GM18519 (cell line): Measurements from ENCODE around the gene YOD1.
"Not testable (repeated sequence)": the region's sequence is repeated elsewhere in the genome, so short reads cannot be mapped to it uniquely, and the experiment has no call there.

Experiments
- ATAC-seq: cut with Tn5 transposase; IDR thresholded peaks from one replicate; pipeline ENCODE4 v1.9.1; 2021; ENCODE audit warnings: mild to moderate bottlenecking, moderate library complexity; ENCODE audit not compliant: unreplicated experiment, low FRiP score

Gene YOD1

DNA sequence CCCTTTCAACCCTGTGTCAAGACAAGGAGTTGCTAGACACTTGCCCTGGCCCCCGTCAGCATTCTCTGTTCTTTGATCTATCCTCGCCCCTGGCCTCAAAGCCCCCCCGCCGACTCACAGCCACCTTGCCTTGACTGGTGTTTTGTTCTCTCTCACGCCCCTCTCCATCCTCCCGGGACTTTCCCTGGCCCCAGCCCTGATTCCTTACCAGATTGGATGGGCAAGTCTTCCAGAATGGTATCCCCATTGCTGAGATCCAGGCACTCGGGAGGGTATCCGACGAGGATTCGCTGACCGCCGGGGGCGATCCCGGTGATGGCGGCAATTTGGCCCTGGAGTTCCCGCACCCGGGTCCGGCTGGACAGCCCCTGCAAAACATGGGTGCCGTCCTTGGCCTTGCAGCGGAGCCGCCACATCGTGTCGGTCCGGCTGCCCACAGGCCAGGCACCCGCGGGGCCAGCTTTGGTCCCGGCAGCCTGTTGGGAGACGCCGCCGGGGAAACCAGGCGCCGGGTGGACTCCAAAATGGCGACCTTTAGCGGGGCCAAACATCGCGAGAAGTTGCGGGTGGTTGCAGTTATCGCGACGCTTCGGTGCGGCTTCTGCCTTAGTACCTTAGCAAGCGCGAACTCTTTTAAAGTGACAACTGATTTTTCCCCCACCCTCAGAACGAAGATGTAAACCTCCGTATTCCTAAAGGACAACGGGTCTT lies 373 bp downstream of the YOD1 start:
- ATAC-seq, result no peak

DNA sequence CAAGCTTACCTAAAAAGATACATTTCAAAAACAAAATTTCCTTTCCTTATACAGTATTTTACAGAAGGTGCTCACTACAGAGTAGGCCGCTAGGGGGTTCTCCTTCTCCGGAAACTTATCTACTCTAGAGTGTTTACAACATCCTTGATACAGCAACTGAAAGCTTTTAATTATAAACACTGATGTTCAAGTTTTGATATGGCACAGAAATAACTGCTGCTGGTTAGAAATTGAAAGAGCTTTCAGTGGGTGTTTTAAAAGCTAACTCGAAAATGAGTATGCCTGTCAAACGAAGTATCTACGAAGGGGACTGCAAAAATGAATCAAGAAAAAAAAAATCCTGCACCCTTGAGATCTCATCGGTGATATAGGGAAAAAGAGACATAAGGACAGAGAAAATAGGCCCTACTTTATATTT lies 1.0 kb downstream of the YOD1 start:
- no peak for ATAC-seq

DNA sequence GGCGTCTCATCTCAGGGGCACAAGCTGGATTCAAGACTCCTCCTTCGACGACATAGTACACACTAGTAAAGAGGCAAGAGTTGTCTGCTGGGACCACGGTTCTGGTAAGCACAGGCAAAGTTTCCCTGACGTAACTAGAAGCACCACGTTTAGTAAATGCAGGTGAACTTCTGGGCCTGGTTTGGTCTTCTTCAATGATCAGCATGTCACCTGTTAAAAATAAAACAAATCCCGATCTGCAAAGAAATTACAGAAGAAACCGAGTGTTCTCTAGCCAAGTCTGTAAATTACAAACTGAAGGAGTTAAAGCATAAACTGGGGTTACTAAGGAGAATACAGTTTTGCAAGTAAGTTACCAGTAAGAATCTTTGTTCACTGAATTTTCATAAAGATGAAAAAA lies 1.5 kb downstream of the YOD1 start:
- no peak for ATAC-seq

- no peak for ATAC-seq
Measured at GRCh38 chr1:207049054-207049453, 2.0 kb downstream of the YOD1 start.

- ATAC-seq, result no peak
Measured at GRCh38 chr1:207048041-207048440, 3.0 kb downstream of the YOD1 start.

GRCh38 chr1:207047505-207047904 lies 3.5 kb downstream of the YOD1 start:
- no peak for ATAC-seq

- ATAC-seq, result no peak
Measured at GRCh38 chr1:207045453-207045852, 5.6 kb downstream of the YOD1 start.

GRCh38 chr1:207041397-207041796 lies 9.6 kb downstream of the YOD1 start:
- ATAC-seq, result not testable (repeated sequence)

DNA sequence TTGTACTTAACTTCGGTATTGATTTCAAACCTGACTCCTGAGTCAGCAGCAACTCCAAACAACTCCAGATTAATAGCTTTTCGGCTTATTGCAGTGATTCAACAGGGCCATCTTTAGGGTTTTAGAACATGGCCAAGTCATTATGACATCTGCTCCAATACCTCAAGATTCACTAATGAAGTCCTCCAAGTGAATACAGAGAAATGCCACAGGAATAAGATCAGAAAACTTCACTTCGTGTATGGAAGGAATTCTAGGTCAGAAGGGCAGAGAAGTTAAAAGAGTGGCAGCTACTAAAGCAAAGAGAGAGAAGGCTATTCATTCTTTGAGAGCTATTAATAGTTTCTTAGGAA lies 10.9 kb downstream of the YOD1 start:
- ATAC-seq, result no peak

DNA sequence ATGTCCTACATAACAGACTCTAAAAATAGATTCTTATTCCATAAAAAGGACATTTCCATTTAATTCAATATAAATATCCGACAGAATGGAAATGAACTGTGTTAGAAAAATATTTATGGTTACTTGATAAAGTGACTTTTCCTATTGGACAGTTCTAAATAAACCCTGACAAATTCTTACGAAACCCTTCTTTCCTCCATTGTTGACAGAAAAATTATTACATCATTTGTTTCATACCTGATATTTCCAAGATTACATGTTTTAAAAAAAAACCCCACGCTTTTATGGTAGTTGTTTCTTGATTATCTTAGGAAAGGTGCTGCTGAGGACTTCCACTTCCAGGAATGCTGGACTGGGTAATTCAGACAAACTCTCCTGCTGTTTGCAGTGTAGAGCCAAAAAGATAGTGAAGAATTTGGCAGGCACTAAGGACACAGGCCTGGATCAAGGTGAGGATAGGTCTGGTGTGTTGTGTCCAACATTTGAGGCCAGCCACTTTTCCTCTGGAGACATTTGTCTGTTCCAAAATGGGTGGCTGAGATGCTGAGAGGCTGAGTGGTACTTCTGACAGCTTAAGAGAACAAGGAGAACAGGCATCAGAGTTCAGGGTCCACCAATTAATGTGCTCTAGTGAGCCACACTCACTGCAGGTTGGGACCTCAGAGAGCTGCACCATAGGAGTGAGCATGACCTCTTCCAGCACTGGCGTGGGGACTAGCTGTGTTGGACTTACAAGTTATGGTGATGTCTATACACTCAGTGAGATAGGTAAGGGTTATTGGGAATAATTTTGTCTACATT lies 11.4 kb downstream of the YOD1 start:
- no peak for ATAC-seq

- no peak for ATAC-seq
Measured at GRCh38 chr1:207036865-207037264, 14.1 kb downstream of the YOD1 start.

DNA sequence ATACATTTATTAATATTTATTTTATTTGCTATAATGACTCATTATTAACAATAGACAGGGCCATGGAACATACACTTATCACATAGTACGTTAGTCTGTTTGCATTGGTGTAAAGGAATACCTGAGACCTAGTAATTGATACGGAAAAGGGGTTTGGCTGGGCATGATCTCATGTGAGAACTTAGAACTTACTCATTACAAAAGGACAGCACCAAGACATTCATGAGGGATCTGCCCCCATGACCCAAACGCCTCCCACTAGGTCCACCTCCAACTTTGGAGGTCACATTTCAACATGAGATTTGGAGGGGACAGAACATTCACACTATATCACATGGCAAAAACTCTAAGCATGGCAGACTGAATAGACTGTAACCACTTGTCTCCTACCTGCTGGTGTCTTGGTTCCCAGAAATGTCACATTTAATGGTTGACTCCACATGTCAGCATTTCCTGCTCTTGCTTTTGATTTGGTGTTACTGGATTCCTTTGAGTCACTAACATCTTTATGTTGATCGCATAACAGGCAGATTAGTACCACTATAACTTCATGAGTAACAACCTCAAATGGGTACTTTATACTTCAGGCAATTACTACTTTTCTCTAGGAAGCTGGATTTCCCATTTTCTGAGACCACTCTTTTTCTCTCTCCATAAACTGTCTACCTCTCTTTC lies 15.0 kb downstream of the YOD1 start:
- no peak for ATAC-seq

DNA sequence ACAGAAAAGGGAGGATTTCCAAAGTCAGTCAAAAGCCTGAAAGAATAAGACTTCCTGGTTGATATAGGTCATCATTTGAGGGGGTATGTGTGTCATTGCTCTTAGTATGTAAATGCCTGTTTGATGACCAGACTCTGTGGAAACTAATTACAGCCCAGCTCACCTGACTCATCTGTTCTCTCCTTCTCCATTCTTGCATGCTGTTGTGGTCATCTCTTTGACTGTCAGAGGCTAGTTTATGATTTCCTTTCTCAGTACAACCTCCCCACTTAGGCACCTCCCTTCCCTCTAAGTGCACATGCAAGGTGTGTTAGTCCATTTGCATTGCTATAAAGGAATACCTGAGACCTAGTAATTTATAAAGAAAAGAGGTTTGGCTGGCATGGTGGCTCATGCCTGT lies 16.0 kb downstream of the YOD1 start:
- no peak for ATAC-seq

DNA sequence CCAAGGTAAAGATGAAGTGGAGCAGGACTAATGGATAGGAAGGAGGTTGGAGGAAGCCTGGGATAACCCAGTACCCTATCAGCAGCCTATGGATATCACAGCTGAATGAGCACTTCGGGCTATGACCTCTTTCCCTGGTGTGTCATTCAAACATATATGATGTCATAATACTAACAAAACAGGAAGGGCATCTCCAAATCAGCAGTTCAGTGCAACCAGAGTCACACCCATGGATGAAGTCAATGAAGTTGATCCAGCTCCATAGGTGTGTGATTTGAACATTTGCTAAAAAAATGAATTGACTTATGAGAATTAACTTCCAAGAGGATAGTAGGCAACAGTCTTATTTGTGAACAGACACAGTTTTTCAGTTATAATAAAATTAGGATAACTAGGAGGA lies 16.8 kb downstream of the YOD1 start:
- no peak for ATAC-seq

GRCh38 chr1:207033302-207033701 lies 17.7 kb downstream of the YOD1 start:
- no peak for ATAC-seq

DNA sequence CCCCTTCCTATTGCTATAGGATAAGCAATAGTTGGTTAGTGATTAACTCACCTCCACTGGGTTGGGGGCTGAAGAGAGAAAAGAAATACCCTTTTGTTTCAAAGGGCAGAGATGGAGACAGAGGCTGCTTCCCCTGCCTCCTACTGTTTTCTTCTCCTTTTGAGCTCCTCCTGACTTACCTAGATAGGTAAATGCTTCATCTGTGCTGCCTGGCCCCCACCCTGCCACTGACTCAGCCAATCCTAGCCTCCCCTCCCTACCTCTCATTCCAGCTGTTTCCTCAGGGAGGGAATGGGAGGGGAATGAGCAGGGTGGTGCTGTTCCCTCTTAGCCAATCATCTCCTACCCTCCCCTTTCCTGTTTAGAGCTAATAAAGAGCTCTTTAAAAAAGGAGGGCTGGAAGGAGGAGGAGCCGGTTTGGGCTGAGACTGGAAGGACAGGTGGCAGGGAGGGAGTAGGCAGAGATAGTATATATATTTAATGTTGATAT lies 18.4 kb downstream of the YOD1 start, which contains the start of gene C1orf116:
TSS of gene C1orf116 (minus strand) at position 229 of the 490 bp plus-strand sequence. CDS start 5,158 bp downstream, outside the sequence.
- ATAC-seq, result no peak

GRCh38 chr1:207031632-207032264 lies 19.3 kb downstream of the YOD1 start:
- no peak for ATAC-seq

- no peak for ATAC-seq
Measured at GRCh38 chr1:207031016-207031415, 20.0 kb downstream of the YOD1 start.

DNA sequence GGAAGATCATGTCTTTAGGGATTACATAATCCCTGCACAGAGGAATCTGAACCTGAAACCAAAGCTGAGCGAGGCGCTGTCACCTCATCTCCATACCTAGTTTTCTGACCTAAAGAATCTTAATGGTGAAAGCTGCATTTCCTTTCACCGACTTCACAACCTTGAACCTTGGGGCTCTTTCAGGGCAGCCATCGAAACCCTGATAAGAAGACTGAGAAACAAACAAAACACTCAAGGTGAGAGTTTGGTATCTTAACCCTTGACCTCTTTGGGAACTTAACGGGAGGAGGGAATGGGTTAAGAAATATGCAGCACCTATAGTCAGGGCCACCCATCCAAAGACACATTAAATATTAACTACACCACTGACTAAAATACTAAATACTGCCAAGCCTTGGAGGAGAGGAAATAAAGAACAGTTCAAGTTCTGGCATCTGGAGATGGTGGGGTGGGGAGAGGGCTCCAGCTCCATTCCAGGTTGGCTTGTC lies 20.4 kb downstream of the YOD1 start:
- no peak for ATAC-seq

GRCh38 chr1:207029701-207030521 lies 21.1 kb downstream of the YOD1 start:
- no peak for ATAC-seq
